Fibroblast of mammary gland (primary cell): ENCODE results near the gene PAX6.

Experiments used
- DNase-seq: peaks from one replicate; pipeline ENCODE4 v3.0.0-alpha.2; 2010; ENCODE audit warnings: low read depth
- H3K4me3 ChIP-seq: 2 replicates; pipeline ENCODE4 v1.5.1; 2011; ENCODE audit warnings: low read depth, mild to moderate bottlenecking, low read length, moderate library complexity; ENCODE audit not compliant: control insufficient read depth
- TF ChIP-seq, protein P1 (sequence below): conservative IDR thresholded peaks from 2 replicates; pipeline ENCODE4 v1.5.1; 2011; ENCODE audit warnings: low read depth, low read length, inconsistent platforms; ENCODE audit not compliant: control insufficient read depth, insufficient read depth

PAX6 gene

DNA sequence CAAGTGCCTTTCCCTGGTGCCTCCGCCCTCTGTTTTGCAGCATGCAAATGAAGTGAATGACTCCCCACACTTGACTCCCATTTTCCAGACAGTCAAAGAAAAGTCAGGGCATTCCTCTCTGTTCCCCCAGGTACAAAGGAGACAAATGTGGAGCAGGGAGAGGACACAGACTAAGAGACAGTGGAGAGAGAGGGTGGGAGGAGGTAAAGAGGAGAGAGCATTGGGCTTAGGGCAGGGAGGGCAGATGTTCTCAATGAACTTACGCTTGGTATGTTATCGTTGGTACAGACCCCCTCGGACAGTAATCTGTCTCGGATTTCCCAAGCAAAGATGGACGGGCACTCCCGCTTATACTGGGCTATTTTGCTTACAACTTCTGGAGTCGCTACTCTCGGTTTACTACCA lies 9.8 kb downstream of the PAX6 start:
- no peak overlapping the region for H3K4me3 ChIP-seq
- TF ChIP-seq, protein P1, sequence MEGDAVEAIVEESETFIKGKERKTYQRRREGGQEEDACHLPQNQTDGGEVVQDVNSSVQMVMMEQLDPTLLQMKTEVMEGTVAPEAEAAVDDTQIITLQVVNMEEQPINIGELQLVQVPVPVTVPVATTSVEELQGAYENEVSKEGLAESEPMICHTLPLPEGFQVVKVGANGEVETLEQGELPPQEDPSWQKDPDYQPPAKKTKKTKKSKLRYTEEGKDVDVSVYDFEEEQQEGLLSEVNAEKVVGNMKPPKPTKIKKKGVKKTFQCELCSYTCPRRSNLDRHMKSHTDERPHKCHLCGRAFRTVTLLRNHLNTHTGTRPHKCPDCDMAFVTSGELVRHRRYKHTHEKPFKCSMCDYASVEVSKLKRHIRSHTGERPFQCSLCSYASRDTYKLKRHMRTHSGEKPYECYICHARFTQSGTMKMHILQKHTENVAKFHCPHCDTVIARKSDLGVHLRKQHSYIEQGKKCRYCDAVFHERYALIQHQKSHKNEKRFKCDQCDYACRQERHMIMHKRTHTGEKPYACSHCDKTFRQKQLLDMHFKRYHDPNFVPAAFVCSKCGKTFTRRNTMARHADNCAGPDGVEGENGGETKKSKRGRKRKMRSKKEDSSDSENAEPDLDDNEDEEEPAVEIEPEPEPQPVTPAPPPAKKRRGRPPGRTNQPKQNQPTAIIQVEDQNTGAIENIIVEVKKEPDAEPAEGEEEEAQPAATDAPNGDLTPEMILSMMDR = no peak
- DNase-seq = no peak

DNA sequence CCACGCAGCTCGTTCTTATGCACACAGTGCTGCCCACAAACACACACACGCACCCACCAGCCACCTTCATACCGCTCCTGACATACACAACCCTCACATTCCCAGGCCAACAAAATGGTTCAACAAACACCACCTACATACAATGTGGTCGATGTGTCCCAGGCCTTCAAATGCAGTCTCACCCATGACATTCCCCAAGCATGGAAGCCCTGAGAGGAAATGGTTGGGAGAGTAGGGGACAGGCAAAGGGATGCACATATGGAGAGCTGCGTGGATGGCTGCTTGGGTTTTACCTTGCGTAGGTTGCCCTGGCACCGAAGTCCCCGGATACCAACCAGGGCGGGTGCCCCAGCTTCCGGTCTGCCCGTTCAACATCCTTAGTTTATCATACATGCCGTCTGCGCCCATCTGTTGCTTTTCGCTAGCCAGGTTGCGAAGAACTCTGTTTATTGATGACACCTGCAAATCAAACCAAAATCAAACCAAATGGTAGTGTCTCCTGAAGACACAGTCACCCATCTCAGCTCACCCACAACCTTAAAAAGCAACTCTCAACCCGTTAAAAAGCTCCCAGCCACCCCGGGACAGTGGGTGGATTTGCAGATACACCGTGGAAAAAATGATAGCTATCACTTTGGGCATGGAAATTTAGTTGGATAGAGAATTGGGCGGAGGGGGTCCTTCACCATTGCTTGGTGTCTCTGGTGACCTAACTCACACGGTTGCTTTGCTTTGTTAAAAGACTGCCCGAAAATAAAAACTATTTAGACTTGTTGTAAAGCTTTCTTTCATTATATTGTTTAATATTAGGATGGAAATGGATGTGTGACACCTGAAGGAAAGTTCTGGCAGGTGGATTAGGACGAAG lies 10.5 kb downstream of the PAX6 start:
- DNase-seq = no peak
- TF ChIP-seq, protein P1 = no peak
- no peak overlapping the region for H3K4me3 ChIP-seq

DNA sequence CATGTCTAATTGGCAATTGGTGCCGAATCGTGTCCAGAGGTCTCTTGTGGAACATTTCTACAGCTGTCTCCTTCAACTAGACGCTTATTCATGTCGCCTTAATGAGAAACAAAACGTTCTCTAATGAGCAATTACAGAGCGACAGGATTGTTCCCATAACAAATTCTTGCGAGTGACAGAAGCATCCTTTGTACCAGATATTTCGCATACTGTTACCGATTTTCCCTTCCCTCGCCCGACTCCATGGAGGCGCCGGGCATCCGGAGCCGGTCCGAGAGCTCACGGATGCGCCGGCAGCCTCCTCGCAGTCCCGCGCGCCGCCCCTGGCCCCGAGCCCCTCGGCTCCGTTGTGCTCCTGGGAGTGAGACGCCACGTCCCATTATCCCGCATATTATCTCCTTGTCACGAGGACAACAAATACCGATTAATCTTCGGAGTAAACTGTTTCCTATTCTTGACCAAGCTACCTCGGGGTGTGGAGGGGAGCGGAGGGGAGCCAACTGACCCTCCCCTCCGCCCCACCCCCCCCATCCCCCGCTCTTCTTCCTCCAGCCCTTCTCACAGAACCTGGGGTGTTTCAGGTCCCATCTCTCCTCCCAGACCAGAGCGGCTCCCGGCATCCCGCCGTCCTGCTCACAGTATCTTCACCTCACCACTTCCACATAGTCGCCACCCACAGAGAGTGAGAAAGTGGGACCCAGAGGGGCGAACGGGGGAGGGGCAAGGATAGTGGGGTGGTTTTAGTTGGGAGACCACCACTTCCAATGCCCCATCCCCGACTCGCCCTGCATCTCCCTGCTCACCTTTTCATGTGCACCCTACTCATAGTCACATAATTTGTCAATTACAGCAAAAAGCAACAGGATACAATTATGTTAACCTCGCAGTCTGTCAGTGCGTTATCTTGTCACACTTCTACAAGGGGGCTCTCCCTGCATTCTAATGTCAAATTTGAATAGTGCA lies 11.4 kb downstream of the PAX6 start:
- TF ChIP-seq, protein P1 = no peak
- no peak for DNase-seq
- no peak overlapping the region for H3K4me3 ChIP-seq

DNA sequence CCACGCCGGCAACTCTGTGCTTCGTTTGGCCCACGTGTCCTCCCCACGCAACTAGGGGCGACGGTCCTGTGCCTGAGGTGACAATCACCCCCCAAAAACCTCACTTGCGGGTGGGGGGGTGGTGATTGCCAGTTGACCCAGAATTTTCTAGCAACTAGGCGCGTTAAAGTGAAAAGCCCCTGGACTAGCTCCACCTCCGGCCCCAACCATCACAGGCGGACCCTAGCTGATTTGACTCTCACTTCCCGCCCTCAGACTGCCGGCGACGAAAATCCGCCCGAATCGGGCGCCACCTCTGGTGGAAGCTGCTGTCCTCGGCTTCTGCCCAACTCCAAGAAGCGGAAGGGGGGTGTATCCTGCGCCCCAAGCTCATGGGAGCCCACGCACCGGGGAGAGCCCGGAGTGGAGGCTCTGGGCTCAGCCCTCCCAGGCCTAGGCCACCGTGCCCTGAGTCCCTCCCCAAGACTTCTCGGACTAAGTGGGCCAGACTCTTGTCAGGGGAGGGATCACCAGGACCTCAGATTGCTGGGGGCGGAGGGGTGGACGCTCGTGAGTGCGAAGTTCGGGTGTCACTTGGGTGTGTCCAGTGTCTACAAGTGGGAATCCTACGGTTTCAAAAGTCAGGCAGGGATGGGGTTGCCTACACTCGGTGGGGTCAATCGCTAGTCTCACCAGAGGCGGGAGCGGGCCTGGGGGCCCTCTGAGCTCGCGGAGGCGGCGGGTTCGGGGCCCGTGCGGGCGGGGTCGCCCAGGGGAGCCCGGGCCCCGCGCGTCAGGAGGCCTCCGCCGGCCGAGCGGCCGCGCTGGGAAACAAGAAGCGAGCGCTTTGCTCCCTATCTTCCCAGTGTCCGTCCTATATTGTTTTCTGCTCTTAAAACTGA lies 12.3 kb downstream of the PAX6 start:
- TF ChIP-seq, protein P1 = peak; percentile 36
- DNase-seq = no peak
- no peak overlapping the region for H3K4me3 ChIP-seq

DNA sequence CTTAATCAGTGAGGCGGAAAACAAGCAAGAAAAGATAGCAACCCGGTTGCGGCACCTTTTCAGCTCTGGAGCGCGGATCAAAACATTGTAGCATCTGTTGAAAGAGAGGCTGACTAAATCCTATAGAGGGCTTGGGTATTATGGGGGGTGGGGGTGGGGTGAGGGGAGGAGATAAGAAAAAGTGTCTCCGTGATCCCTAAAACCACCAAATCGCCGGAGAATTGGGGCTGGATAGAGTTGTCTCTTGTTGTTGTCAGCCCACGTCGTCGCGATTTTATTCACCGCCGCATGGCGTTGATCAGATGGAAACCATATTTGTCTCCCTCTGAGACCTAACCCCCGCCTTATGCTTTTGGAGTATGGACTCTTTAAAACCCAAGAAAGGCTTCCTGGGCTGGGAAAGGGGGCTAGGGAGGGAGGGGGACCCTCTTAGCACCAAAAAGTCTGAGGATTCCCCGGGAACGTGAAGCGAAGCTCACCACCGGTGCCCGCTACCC lies 13.0 kb downstream of the PAX6 start:
- H3K4me3 ChIP-seq = no peak overlapping the region
- TF ChIP-seq, protein P1 = no peak
- no peak for DNase-seq
